GM21390 (cell line): Measurements from ENCODE around the gene SLC8B1.

Experiments
- ATAC-seq: cut with Tn5 transposase; IDR thresholded peaks from one replicate; pipeline ENCODE4 v1.9.1; 2021; ENCODE audit not compliant: unreplicated experiment

SLC8B1 gene

DNA sequence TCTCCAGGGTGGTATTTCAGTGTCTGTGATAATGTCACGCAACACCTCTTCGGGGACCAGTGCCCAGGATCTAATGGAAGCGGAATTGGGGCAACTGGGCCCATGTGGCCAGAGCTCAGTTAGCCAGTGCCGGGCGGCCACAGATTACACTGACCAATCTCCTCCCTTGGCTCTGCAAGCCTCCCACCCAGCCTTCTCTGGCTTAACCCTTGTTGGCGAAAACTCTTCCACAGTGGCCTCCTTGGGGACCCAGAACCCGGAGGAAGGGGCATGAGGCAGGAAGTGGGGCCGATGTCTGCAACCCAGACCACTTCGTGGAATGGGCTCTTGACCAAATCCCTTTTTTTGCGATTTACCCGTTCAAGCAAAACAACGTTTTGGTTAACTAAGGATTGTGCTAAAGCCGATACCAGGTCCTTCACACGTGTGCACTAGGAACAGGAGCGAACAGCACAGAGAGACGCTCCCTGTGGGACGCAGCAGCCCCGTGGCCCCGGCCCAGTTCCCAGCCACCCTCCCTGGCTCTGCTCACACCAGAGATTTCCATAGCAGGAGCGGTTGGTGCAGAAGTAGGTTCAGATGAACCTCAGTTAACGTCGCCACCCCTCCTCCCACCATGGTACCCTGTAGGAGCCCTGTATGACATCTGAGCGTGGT lies 38.2 kb downstream of the SLC8B1 start:
- ATAC-seq: no peak

DNA sequence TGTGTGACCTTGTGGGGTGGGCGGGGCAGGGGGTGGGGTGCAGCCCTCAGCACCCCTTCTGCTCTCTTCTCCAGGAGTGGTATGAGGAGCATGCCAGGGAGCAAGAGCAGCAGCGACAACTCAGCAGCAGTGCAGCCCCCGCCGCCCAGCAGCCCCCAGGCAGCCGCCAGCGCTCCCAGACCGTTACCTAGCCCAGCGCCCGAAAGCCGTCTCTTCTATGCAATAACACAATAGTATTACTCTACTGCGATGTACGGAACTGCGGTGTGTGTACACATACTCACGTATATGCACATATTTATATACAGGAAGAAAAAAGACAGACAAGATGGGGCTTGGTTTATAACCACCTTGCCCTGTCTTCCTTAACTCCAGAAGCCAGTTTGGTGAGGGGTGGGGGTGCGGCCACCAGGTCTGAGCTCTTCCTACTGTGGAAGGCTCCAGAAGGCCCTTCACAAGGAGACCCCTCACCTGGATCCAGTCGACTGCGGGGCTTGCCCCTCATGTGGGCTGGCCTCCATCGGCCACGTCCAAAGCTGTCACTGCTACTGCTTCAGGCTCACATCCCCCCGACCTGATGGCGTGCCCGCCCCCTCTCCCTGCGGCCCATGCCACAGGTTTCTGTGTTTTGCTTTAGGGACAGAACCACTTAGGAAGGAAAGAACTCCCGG lies 38.9 kb downstream of the SLC8B1 start:
- ATAC-seq: no peak

DNA sequence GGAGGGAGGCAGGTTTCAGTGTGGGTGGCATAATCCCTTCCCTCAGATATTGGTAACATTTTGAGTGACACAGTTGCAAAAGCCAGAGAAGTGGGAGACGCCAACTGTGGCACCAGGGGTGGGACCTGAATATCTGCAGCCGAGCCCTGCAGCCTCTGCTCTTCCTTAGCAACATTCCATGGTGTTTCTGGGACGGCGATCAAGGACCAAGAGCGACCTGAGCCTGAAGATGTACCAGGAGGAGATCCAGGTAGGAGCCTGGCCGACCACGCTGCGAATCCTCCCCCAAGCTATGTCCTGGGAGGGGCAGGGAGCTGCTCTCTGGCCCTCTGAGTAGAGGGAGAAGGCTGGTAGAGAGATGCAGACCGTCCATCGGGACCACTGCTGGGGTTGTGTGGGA lies 41.8 kb downstream of the SLC8B1 start:
- ATAC-seq: no peak

DNA sequence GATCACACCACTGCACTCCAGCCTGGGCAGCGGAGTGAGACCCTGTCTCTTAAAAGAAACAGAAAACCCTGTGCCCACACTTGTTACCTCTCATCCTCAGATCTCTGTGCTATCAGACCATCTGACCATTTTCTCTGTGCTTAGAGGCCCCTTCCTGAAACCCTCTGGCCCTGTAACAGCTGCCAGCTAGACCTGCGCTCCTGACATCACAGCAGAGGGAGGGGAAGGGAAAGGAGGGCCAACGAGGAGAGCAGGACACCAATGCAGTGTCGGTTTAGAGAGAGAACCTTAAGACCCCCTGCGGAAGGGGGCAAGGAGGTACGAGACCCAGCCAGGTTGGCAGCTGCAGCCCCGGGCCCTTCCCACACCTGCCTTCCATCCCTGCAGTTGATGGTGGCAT lies 42.4 kb downstream of the SLC8B1 start:
- ATAC-seq: no peak

DNA sequence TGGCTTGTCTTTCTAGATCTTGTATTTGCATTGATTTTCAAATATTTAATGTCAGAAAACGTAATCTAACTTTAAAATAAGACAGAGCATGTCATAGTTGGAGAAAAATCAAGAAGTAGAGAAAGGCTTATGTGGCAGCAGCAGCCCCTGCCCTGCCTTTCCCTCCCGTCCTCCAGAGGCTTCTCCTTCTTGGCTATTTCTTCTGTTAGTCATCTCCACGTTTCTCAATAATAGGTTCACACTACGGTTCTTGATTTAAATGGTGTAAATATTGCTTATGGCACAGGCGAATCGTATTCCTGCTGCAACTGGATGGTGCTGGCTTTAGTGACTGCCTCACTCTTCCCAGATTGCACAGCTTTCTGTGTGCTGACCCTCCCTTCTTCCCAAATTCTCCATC lies 42.8 kb downstream of the SLC8B1 start:
- no peak for ATAC-seq

DNA sequence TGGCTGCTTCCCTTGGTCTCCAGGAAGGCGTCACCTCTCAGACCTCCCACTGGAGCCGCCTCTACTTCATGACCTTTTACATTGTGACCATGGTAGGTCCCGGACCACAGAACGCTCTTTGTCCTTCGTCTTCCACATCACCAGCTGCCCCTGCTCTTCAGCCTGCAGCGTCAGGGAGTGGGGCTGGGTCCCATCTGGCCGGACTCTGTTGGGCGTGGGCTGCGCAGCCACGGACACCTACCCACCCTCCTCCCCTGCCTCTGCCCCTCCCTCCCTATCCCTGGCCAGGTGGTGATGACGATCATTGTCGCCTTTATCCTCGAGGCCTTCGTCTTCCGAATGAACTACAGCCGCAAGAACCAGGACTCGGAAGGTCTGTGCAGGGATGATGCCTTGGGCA lies 43.3 kb downstream of the SLC8B1 start:
- no peak for ATAC-seq

DNA sequence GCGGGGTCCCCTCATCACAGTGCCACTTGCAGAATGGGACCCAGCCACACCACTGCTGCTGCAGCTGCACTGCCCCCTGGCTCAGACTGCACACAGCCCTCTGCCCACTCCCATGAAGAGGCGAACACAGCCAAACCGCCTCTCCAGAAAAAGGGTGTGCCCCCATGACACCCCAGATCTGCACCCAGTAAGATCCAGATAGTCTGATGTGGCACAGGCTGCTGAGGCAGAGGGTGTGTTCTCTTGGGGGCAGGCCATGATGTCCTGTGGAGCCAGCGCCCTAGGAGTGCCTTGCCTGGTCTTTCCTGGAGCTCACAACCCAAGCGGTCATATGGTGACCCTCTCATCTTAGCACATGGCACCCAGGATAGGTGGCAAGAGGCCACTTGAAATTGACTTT lies 44.4 kb downstream of the SLC8B1 start:
- ATAC-seq: no peak

DNA sequence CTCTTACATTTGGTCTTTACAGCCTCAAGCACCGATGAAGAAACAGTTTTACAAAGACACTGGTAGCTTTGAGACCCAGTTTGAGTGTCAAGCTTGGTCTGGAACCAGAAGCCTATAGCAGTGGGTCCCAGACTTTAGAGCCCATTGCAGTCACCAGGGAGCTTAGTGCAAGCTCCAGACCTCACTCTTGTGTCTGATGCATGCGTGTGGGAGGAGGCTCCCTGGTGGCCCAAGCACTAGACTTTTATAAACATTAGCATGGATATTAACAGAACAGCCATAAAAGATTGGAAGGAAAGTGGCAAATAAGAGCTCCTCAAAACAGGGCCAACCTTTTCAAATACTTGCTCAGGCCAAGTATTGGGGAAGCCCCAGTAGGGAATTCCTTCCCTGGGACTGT lies 45.5 kb downstream of the SLC8B1 start:
- no peak for ATAC-seq

DNA sequence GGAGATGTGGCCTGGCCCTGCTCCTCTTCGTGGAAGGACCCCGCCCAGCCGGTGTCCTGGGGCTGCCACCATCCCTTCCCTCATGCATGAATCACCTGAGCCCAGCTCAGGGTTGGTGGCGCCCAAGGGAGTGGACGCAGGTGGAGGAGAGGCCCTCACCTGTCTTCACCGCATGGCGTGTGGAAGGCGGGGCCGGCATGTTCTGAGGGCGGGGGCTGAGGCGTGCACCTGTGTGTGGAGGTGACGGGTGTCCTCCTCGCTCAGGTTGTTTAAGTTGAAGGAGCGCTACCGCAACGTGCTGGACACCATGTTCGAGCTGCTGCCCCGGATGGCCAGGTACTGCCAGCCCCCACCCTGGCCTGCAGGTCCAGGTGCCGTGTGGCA lies 47.0 kb downstream of the SLC8B1 start:
- no peak for ATAC-seq

DNA sequence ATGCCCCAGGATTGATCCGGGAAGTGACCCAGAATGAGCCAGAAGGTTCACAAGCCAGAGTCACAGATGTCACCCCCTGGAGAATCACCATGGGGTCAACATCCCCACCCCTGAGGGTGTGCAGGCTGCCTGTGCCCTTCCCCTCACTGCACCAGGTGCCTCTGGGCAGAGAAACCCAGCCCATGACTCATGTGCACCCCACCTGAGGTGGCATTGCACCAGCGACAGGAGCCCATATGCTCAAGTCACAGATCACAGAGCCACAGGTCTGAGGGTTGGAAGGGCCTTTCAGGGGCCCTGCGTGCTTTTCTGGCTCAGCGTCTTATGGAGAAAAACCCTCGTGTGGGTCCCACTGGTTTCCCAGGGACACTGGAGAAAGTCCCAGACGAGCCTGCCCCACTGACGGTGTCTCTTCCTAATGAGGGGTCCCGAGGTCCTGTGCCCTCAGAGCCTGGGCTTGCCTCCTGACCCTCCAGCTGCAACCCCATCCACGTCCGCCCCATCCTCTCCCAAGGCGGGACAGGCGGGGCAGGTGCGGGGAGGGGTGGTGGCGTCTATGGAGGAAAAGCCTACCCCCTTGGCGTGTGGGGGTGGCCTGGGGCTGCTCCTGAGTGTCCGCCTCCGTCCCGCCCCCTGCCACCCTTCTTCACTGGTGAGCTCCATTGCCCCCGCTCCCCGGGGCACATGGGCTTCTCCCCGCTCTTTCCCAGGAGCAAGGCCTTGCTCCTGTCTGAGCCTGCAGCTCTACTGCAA lies 47.6 kb downstream of the SLC8B1 start:
- ATAC-seq: no peak

DNA sequence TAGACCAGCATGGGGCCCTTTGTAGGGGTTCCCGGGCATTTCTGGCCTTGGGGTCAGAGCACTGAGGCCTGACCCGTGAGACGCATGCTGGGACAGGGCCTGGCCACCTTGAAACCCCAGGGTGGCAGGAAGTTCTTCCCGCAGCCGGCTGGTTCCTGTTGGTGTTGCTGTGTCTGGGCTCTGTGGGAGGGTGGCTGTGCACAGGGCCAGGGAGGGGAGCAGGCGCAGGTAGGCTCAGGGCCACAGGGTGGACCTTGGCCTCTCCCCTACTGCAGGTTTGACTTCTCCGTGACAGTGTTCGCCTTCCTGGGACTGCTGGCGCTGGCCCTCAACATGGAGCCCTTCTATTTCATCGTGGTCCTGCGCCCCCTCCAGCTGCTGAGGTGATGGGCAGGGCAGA lies 48.2 kb downstream of the SLC8B1 start:
- no peak for ATAC-seq

DNA sequence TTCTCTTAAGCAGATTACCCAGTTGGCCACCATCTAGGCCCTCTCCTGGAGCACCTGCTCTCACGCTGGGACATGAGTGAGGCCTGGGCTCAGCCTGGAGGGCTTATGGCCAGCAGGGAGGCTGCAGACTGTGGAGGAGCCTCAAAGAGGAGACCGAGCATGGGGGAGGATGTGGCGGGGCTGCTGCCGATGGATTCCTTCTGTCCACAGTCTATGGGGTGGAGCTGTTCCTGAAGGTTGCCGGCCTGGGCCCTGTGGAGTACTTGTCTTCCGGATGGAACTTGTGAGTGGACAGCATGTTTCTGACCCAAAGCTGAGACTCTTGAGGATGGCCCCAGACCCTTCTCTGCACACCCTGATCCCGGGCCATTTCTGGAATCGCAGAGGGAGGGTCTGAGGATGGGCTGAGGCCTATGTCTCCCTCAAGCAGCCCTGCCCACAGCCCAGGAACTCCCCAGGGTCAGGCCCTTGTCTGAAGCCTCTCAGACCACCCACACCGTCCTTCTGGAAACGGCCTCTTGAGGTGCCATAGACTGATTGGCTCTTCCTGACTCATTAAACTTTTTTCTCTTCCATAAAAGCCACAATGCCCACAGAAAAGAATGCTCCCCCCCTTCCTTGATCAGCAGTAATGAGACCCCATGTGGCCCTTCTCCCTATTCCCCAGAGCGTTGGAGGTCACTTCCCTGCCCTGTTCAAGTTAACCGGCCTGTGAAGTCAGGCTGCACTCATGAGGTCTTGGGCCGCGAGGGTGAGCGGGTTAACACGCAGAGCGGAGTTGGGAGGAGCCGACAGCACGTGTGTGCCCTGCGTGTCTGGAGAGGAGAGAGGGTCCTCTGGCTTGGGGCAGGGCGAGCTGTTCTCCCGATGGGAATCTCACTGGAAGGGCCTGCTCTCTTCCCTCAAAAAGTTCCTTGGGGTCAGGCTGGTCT lies 49.0 kb downstream of the SLC8B1 start:
- no peak for ATAC-seq

DNA sequence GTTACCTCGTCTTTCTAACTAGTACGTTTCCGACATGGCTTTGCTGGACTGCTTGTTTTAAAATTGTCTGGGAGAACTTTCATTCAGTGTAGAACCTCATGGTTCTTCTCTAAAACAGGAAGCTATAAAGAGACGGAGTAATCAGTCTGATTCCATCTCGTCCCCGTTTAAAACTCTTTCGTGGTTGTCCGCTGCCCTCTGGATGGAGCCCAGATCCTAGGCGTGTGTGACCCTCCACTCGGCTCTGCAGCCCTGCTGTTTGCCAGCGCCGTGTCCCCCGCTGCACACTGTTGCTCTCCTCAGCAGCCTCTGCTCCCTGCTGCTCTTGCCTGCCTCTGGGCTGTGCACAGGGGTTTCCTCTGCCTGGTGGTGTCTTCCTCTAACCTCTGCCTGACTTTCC lies 50.2 kb downstream of the SLC8B1 start:
- ATAC-seq: no peak

DNA sequence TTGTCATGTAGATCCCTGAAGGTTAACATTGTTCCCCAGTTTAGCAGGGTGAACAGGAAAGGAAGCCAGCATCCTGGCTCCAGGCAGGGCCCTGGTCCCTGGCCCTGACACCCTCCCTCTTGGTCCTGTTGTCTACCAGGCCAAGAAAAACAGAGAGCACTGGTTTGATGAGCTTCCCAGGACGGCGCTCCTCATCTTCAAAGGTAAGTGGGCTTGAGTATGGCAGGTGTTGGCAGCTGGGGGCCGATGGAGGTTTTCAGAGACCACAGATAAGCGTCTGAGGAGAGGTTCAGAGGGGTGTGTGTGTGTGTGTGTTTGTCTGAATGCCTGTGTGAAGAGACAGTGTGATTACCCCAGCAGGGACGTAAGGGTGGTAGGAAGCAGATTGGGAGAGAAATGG lies 56.3 kb downstream of the SLC8B1 start:
- no peak for ATAC-seq

DNA sequence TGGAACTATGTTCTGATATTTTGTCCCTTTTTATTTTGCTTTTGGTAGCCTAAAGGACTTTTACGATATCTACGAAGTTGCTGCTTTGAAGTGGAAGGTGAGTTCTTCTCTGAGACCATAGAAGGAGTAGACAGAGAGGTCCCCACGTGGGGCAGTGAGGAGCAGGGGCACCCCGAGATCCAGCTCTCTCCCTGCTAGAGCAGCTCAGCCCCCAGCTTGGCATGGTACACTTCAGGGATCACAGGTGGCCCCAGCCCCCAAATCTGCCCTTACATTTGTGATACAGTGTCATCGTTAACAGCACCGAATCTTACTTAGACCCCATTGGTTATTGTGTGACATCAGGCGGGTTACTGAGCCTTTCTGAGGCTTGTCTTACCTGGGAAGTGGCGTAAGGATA lies 56.8 kb downstream of the SLC8B1 start:
- no peak for ATAC-seq

DNA sequence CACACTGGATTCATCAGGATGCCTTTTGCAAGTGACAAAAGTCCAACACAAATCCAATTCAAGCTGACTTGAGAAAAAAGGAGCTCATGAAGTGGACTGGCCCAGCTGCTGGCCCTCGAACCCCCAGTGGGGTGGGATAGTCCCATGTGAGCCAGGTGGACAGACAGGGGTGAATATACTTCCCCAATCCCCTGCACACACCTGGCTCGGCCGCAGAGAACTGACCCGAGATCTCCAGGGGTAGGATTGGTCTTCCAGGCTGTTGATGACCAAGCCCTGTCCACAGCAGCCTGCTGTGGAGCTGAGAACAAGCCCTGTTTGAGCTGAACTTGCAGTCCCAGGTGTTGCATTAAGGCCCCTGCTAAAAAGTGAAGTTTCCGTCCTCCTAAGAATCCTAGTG lies 57.4 kb downstream of the SLC8B1 start:
- ATAC-seq: no peak

DNA sequence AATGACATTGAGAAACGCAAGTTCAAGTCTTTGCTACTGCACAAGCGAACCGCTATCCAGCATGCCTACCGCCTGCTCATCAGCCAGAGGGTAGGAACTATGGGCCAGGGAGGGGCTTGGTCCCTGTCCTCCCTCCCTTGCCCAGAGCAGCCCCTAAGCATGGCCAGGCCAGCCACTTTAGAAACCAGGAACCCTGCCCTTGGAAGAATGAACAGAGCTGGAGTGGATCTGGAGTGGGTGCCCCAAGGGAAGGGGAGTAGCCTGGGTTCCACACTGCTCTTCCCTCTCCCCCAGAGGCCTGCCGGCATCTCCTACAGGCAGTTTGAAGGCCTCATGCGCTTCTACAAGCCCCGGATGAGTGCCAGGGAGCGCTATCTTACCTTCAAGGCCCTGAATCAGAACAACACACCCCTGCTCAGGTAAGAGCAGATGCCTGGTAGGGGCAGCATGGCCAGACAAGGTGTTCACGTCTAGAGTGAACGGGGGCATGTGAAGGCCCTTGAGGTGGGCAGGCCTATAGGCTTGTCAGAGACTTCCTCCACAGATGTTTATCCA lies 57.9 kb downstream of the SLC8B1 start:
- no peak for ATAC-seq

DNA sequence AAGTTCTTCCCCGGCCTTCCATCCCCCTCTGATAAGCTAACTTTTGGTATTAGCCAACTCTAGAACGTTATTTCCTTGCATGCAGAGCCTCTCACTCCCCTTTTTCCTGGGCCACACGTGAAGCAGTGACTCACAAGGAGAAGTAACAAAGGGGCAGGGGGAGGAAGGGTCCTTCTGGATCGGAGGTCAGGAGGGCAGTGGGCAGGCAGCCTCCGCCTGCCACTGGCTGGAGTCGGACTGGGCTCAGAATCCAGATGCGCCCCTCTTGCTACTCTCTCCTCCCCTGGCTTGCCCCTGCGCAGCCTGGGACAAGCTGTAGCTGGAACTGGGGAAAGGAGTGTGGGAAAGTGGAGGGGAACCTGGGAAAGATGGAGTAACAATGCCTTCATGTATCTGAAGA lies 58.6 kb downstream of the SLC8B1 start:
- ATAC-seq: no peak

DNA sequence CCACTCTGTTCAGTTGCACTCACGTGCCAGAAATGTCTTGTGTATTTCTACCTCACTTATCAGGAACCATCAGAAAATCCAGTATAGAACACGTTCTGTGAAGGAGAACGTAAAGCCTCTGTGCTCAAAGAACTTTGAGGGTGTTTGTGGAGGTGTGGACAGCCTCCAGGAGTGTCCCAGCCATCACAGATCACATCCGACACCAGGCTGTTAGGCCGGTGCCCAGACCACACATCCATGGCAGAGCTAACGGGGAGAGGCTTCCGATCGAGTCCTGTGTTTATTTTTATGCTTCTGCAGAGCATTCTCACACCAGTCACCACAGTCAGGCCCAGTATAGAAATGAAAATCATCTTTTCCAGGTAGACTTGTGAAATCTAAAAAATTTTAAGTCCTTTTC lies 60.1 kb downstream of the SLC8B1 start:
- no peak for ATAC-seq

DNA sequence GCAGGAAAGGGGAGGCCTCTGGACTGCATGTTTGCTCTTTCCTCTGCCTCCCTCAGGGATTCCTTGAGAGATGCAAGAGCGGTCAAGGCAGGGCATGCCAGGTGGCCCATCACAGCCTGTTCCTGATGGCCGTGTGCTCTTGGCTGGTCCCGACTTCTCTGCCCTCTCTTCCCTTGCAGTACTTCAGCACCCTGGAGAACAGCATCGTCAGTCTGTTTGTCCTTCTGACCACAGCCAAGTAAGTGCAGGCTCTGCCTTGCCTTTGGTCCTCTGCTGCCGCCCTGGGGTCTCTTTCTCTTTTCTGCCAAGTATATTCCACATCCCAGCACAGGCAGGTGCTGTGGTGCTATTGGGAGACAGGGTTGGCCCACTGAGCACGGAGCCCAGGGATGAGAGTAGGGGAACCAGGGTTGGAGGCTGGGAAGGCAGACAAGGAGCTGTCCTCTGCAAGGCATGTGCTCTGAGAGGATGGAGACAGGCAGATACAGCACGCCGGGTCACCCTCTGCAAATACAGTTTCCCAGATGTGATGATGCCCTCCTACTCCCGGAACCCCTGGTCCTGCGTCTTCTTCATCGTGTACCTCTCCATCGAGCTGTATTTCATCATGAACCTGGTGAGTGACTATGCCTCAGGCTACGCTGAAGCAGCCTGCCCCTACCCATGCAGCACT lies 61.7 kb downstream of the SLC8B1 start:
- ATAC-seq: no peak
